Erythroblast (primary cell): ENCODE results near the gene AUP1.

Experiments
- GATA1 ChIP-seq: IDR thresholded peaks from 2 replicates; pipeline ENCODE4 v1.6.1; 2011; ENCODE audit warnings: low read depth, mild to moderate bottlenecking, control low read depth, low read length, moderate library complexity
- POLR2A ChIP-seq: IDR thresholded peaks from 2 replicates; pipeline ENCODE4 v1.6.1; 2011; ENCODE audit warnings: mild to moderate bottlenecking, low read length

DNA sequence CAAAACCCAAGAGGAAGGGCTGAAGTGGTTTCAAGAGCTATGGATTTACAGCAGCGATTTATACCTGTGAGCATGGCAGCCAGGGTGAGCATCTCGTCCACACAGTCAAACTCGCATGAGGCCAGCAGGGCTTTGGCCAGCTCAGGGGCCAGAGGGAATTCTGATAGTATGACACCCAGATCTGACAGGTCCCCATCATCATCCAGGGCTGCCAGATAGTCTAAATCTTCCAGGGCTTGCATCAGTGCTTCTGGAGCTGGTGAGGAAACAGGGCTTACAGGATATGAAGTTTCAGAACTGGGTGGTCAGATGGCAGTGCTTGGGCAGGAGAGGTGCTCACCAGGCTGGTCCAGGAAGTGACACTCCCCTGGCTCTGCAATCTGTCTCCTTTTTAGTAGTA is 7.0 kb downstream of the AUP1 start:
- TF ChIP-seq POLR2A = no peak
- no peak for TF ChIP-seq GATA1
